Sciatic nerve (tissue), 2 donors: ENCODE results near the gene PTTG1IP. TPM values are rescaled to one million over a fixed set of nuclear protein-coding genes. Genes with fewer than 3 reads are reported as not detected.
A peak's percentile ranks its signal among the peaks of the same experiment; 100 is the strongest.

Experiments used
- ATAC-seq: fragments of 200-7000 bp; cut with Tn5 transposase; one replicate; pipeline ENCODE4 v1.9.1; 2020; ENCODE audit warnings: mild to moderate bottlenecking, moderate library complexity
- DNase-seq: peaks from one replicate; pipeline ENCODE4 v3.0.0-alpha.2; 2020; ENCODE audit warnings: low spot score
- intact Hi-C: fragments of 100-400 bp; cut with DNase I; formaldehyde crosslinking; loops from one replicate; pipeline ENCODE4 v1.14.2; 2022
- total RNA-seq: library from RNA; stranded (reverse); fragmentation: NEBNext Ultra II Directional; extraction: Animal tissue kit (Norgen Biotek cat#: 25700); gene quantifications from one replicate; pipeline ENCODE4 v1.2.1, GENCODE V29; 2021
- donor health status: DM: no; HTN: no; CAD: no.
- donor health status: DM: no; HTN: no; CAD: no.

The PTTG1IP gene
- total RNA-seq, 1 donor from 2014 or later, result 192 TPM

DNA sequence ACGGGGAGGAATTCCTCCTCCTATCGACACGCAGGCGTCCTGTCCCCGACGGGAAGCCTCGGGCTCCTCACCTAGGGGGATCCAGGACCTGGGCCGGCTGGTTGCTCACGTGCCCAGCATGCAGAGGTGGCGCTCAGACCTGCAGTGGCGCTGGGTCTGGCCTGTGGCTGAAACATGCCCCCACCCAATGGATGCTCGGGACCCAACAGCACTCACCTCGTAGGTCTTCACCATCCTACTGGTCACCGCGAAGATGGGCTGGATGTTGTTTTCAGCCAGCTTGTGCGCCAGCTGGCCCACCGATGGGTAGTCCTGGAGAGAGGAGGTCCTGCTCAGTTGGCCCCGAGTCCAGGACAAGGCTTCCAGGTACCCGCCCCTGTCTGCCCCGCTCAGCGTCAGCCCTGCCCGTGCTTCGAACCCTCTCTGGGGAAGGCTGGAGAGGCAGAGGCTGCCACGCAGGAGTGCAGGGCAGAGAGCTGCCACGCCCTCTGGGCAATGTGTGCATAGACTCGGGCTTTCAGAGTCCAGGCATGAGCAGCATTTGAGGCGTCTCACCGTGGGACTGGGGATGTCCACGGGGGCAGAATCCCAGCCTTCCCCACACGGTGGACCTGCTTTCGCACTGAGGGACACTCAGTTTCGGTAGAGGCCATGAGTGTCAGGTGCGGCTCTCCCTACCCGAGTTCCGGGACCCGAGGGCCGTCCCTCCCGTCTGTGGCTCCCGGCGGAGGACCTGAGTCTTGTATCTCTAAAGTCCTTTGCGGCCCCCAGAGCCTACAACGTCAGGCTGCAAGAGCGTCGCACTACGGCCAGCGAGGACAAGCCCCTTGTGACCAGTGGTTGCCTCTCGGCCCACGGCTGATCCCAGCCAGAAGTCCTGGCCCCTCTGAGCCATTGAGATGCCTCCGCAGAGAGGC lies 25.6 kb upstream of the PTTG1IP start:
- ATAC-seq, result no peak
- no peak for DNase-seq
- intact Hi-C loops, result no loop called here

DNA sequence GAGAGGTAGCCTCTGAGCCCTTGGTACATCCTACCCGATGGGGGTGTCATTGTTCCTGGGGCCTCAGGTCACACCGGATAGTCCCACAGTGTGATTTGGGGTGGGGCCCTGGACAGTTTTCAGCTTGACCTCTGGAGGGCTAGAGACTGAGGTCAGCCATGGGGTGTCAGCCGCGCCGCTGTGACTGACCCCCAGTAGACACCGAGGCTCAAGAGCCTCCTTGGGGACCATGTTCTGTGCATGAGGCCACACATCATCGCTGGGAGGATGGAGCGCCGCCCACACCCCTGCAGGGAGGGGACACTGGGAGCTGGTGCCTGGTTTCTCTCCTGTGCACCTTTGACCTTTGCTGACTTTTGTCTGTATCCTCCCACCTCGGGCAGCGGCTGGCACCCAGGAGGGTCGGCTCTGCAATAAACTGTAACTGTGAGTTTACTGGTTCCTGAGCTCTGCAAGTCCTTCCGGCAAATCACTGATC lies 24.6 kb upstream of the PTTG1IP start:
- intact Hi-C loops, result no loop called here
- no peak for ATAC-seq
- DNase-seq, result no peak

DNA sequence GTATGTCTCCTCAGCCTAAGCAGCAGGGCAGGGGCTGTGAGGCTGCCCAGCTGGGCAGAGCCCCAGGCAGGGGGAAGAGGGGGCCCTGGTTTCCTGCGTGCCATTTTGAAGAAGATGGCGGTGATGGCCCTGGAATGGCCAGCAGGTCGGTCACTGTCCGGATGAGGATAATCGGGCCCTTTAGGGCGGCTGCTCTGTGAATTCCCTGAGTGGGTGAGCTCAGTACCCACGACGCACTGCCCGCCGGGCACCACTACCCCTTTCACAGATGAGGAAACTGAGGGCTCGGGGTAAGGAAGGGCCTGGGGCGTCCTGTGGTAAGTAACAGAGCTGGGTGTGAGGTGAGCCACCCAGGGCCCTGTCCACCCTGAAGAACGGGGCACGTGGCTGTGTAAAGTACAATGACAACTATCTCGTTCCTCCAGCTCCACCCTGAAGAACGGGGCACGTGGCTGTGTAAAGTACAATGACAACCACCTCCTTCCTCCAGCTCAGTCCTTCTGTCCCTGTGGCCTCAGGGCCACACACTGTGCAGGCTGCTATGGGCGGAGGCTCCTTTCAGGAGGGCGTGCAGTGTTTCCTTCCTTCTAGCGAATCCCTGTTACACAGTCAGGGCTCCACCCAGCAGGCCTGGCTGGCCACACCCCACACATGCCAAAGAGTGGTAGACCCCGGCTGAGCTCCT lies 24.0 kb upstream of the PTTG1IP start:
- ATAC-seq, result no peak
- intact Hi-C loops, result no loop called here

DNA sequence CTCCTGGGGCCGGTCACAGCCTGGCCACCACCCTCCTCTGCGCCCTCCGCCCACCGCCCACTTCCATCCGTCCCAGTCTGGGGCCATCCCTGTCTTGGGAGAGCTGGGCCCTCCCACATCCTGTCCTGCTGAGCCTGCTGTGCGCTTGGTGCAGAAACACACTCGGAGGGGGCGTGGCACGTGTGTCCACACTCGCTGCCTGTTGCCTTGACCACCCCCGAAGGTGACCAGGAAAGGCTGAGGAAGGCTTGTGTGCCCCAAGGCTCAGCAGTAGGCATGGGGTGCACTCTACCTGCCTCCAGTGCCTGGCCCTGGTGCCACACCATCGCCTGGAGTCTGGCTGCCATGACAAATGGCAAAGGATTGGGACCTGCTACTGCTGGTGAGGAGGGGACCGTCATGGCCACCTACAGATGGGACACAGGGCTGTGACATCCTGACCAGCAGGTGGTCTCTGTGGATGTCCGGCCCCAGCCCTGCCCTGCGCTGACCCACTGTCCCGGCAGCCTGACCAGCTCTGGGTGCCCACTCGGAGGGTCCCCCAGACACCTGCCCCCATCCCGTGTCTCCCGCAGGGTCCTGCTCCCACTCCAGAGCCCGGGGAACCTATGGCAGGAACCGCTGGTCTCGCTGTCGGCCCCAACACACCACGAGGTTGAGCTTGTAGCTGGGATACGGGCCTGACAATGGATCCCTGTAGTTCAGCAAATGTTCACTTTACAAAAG lies 23.2 kb upstream of the PTTG1IP start:
- no peak for DNase-seq
- intact Hi-C loops, result no loop called here
- ATAC-seq, result no peak

More for the DNA sequence above, 24.0 kb upstream of the PTTG1IP start:
- no peak for DNase-seq

DNA sequence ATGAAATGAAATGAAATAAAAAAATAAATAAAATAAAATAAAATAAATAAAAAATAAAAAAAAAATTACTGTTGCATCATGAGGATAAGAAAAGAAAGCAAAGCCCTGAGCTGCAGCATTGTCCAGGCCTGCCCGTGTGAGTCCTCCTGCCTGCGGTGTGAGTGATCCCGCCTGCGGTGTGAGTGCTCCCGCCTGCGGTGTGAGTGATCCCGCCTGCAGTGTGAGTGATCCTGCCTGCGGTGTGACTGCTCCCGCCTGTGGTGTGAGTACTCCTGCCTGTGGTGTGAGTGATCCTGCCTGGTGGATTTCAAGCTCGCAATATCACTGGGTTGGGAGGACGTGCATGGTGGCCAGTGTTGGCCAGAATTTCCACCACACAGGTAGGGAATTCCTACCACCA lies 22.4 kb upstream of the PTTG1IP start:
- ATAC-seq, result no peak
- intact Hi-C loops, result no loop called here

DNA sequence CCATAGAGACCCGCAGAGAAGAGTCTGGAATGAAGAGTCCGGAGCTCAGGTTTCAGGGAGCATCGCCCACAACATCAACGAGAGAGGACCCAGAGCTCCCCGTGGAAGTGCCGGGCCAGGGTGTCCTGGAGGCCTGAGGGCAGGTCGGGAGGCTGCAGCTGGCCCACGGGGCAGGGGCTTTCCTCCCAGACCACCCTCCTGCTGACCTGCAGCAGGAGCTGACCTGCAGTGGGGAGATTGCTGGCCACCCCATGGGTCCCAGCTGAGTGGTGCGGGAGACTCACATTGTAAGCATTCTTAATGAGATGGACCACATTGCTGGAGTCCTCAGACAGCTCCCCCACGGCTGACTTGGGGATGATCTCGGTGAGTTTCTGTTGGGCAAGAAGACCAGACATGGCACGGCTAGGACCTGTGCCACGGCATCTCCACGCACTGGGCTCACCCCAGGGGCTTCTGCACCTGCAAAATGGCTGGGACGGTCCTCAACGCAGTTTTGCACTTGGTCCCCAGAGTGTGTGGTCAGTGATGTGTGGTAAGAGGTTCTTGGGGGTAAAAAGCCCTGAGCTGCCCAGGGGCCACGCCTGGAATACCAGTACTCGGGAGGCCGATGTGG lies 21.3 kb upstream of the PTTG1IP start:
- intact Hi-C loops, result no loop called here
- no peak for DNase-seq
- ATAC-seq, result no peak

More for the DNA sequence above, 22.4 kb upstream of the PTTG1IP start:
- no peak for DNase-seq

DNA sequence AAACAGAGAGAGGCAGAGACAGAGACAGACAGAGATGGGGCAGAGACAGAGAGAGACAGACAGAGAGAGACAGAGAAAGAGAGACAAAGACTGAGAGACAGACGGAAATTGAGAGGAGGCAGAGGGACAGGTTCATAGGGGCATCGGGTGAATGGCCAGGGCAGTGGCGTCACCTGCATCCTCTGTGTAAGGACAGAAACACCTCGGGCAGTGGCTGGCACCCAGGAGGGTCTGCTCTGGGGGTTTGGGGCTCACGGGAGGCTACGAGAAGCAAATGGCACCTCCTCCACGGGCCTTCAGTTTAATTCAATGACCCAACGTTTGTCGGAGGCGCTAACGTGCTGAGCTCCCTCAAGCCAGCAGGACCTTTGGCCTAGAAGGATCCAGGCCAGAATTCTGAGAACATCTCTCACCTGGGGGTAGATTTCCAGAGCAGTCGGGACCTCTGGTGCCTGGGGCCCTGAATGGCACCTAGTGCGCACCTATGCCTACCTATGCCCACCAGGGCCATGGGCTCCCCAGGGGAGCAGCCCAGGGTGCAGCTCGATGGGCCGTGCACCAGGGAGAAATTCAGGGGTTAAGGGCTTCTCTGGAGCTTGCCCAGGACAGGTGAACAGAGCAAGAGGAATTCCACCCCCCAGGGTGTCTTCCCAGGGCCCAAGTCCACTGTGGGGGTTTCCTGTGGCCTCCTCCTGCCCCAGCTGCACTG lies 20.6 kb upstream of the PTTG1IP start:
- intact Hi-C loops, result no loop called here
- DNase-seq (no peak), ATAC-seq (no peak)

DNA sequence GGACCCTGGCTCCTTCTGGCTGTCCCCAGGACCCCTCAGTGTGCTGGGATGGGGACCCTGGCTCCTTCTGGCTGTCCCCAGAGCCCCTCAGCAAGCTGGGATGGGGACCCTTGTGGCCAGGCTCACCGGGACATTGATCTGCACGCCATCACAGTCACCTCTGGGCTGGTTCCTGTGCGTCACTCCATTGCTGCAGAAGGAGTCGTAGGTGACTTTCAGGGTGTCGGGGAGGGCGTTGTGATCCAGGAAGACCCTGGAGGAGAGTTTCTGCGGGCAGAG lies 19.7 kb upstream of the PTTG1IP start:
- intact Hi-C loops, result no loop called here
- no peak for ATAC-seq
- DNase-seq, result no peak

DNA sequence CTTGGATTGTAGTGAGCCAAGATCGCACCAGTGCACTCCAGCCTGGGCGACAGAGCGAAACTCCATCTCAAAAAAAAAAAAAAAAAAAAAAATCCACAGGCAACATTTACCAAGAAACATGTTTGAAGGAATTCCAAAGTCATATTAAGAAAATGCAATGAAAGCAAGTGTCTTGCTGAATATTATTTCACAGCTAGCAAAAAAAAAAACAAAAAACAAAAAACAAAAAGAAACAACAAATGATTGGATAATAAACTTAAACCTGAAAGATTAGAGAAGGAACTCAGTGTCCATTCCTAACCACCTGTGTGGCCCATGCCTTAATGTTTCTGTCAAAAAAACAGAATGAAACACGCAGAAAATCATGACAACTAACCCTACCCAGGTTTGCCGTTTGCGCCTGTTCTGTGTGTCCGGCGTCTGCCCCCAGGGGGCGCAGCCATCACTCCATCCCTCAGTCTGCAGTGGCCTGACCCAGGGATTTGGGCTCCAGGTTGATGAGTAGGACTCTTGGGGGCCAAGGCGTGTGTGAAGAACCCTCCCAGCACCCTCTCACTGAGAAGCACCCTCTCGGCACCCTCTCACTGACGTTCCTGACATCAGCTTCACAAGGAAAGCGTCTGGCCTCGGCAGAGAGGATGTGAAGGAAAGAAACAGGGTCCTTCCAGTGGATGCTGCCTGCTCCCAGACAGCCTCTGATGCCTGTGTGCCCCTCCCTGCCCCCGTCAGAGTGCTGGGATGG lies 19.2 kb upstream of the PTTG1IP start:
- intact Hi-C loops, result no loop called here
- peak; percentile 81 for DNase-seq
- peak; percentile 65 for ATAC-seq

DNA sequence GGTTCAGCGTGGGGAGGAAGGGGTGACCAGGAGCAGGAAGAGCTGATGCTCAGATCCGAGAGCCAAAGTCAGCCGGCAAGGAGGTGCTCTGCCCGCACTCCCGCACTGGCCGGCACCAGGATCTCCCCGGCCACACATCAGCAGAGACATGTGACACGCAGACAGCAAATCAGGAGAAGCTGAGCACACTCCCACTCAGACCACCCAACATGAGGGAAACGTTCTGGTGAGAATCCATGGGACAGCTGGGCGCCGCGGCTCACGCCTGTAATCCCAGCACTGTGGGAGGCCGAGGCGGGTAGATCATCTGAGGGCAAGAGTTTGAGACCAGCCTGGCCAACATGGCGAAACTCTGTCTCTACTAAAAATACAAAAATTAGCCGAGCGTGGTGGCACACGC lies 18.6 kb upstream of the PTTG1IP start:
- intact Hi-C loops, result no loop called here
- DNase-seq, result no peak
- ATAC-seq, result peak; percentile 24

DNA sequence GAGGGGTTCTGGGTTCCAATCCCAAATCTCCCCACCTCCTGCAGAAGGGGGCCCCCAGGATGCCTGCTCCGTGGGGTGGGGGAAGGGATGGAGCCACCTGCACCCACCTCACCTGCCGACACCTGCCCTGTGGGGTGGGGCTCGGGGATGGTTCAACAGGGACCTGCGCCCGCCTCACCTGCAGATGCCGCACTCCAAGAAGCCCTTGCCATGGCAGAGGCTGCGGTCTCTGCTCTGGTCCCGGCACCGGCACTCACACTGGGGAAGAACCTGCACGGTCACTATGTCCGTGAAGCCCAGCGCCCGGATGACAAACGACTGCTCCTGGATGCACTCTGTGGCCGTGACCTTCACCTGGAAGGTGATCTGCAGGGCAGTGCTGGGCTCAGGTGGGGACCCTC lies 18.1 kb upstream of the PTTG1IP start:
- intact Hi-C loops, result no loop called here
- ATAC-seq, result no peak
- no peak for DNase-seq

DNA sequence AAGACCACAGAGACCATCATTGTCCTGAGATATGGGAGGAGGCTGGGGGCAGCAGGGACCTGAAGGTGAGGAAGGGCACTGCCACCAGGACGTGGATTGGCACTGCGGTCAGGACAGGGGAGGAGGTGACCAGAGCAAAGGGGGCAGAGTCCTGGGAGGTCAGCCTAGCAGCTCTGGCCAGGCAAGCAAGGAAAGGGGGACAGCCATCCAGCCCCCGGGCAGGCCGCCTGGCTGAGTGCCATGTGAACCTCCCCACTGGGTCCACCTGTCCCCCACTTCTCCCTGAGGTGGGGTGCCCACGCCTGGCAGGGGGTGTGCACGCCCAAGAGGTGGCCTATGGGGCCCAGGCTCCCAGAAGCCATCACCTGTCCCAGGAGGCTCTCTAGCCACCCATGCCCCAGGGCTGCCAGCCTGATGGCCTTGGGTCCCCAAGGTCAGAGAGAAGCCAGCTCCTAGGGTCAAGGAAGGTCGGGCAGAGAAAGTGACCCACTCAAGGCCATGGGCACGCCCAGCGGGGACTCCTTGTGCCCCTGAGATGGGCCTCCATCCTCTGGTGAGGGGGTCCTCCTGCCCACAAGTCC lies 17.6 kb upstream of the PTTG1IP start:
- no peak for DNase-seq
- intact Hi-C loops, result no loop called here

DNA sequence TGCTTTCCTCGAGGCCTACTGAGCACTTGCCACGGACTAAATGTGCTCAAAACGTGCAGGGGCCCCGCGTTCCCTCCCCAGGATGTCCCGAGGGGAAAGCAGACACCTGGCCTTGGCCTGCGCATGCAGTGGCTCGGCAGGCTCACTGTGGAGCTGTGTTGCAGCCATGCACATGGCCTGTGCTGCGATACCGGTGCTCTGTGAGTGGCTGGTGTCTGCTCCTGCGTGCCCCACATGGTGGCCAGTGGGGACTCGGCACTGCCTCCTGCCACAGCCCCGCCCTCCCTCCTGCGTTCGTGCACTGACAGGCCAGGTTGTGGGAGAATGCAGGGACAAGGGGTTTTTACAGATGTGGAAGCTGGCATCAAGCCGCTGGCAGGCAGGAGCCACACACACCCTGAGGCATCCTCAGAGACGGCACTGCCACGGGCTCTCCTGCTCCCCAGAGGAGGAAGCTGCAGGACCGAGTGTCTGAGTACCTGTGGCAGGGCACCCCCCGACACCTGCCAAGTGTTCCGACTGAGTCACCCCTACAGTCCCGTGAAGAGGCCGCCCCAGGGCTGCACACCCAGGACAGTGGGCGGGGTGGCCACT lies 16.9 kb upstream of the PTTG1IP start:
- no peak for DNase-seq
- intact Hi-C loops, result no loop called here
- ATAC-seq, result no peak

More for the DNA sequence above, 17.6 kb upstream of the PTTG1IP start:
- ATAC-seq, result no peak

DNA sequence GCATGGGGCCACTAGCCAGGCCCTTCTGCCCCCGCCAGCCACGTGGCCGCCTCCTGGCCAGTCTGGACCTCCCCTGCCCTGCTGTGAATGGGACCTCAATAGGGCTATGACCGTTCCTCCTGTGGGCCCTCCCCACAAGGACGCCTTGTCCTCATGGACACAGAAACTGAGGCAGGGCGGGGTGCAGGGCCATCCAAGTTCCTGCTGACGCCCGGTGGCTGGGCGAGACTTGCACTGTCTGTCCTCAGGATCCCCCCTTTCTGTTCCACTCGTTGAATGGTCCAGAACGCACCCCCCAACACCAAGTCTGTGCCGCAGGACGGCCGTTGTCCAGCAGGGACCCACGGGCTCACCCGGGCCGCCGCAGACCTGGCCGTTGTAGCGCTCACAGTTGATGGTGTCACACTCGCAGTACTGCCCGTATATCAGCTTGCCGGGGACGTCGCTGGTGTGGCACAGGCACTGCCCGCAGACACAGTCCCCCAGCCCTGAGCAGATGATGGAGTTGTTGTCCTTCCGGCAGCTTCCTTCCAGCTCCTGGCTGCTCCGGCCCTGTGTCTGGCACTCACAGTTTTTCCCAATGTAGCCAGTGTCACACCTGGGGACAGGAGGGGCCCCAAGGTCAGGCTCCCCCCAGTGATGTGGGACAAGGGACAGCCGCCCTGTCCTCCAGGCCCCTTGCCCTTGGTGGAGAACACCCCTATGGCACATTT lies 16.3 kb upstream of the PTTG1IP start:
- ATAC-seq, result no peak
- intact Hi-C loops, result no loop called here

DNA sequence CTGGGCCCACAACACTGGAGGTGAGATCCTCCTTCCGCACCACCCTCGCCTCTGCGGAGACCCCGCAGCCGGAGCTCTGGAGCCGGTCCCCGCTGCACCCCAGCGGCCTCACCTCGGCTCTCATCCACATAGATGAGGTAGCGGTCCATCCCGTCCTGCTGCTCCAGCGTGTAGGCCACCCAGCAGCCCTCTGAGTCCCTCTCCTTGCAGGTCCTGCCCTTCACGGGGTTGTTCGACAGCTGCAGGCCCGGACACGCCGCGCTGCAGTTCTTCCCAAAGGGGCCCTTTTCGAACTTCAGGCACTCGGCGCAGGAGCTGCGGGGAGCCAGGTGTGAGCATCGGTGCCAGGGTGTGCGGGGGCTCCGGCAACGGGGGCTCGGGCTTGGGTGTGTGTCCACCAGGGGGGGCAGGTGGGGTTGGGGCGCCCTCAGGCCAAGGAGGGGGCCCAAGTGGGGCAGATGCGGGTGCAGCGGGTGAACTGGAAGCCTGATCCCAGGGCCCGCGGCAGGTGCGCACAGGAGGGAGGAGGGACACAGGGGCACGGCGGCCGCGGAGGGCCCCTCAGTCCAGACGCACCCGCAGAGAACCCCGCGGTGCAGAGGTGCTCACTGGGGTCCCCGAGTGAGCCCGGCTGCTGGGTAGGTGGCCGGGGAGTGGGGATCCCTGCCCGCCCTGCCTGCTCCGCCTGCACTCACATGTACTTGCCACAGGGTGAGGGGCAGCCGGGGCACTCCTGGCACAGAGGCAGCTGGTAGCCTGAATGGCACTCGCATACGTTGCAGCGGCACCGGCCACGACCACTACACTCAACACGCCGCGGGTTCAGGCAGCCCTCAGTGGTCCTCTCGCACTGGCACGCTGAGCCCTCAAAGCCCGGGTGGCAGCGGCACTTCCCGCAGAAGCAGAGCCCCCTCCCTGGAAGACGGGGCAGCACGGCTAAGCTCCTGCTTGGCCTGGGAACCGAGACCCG lies 15.4 kb upstream of the PTTG1IP start:
- intact Hi-C loops, result no loop called here
- ATAC-seq (no peak), DNase-seq (no peak)

More for the DNA sequence above, 16.3 kb upstream of the PTTG1IP start:
- DNase-seq, result no peak
